ENCODE measurements around the gene CCS.

Gene CCS

DNA sequence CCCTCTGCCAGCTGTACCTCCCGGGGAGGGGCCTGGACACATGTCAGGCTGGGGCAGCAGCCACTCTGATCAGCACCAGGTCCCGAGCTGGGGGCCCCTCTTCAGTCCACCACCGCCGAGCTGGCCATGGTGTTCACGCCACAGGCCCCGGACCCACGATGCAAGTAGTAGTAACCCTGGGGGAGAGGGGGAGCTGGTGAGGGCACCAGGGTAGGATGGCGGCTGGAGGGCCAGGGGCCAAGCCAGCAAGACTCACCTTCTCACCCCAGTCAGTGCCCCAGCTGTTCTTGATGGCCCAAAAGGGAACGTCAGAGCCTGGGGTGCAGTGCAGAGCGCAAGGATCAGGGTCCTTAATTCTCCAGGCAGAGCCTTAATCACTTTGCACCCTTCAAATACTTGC lies 29.2 kb upstream of the CCS start:
- H4K20me1 ChIP-seq (ENCODE audit: low read depth, low read length), result no peaks in the 10 kb centered on the region
- H3F3A ChIP-seq (ENCODE audit: insufficient read depth), result no peaks in the 10 kb centered on the region
- H3K4me2 ChIP-seq (ENCODE audit: low read depth, low read length, poor library complexity, severe bottlenecking), result no peak overlapping the region
- H3K36me3 ChIP-seq (ENCODE audit: low read length), result no peaks in the 10 kb centered on the region
- TF ChIP-seq, protein P1, sequence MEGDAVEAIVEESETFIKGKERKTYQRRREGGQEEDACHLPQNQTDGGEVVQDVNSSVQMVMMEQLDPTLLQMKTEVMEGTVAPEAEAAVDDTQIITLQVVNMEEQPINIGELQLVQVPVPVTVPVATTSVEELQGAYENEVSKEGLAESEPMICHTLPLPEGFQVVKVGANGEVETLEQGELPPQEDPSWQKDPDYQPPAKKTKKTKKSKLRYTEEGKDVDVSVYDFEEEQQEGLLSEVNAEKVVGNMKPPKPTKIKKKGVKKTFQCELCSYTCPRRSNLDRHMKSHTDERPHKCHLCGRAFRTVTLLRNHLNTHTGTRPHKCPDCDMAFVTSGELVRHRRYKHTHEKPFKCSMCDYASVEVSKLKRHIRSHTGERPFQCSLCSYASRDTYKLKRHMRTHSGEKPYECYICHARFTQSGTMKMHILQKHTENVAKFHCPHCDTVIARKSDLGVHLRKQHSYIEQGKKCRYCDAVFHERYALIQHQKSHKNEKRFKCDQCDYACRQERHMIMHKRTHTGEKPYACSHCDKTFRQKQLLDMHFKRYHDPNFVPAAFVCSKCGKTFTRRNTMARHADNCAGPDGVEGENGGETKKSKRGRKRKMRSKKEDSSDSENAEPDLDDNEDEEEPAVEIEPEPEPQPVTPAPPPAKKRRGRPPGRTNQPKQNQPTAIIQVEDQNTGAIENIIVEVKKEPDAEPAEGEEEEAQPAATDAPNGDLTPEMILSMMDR (IDR thresholded peaks at IDR 0.05; ENCODE audit: insufficient read depth, low read length, poor library complexity, severe bottlenecking), result no peak
- TF ChIP-seq EZH2phosphoT487 (conservative IDR thresholded peaks at IDR 0.05; ENCODE audit: low read length), result no peak
- H3K27ac ChIP-seq (ENCODE audit: low read depth, low read length), result no peak overlapping the region
- H3K27me3 ChIP-seq (ENCODE audit: low read length), result no peaks in the 10 kb centered on the region
- no peak overlapping the region for H2AFZ ChIP-seq (ENCODE audit: low read depth, low read length, severe bottlenecking)
- H3K4me3 ChIP-seq (ENCODE audit: insufficient read depth, low read length, poor library complexity, severe bottlenecking), result no peak overlapping the region
- no peak overlapping the region for H3K9ac ChIP-seq (ENCODE audit: low read length)
- H3K9me3 ChIP-seq (ENCODE audit: insufficient read depth, low read length), result no peaks in the 10 kb centered on the region
- no peaks in the 10 kb centered on the region for H3K9me2 ChIP-seq (replicated peaks; ENCODE audit: insufficient read depth, low read length)
- H3K79me2 ChIP-seq (ENCODE audit: insufficient read depth, low read length), result no peaks in the 10 kb centered on the region

DNA sequence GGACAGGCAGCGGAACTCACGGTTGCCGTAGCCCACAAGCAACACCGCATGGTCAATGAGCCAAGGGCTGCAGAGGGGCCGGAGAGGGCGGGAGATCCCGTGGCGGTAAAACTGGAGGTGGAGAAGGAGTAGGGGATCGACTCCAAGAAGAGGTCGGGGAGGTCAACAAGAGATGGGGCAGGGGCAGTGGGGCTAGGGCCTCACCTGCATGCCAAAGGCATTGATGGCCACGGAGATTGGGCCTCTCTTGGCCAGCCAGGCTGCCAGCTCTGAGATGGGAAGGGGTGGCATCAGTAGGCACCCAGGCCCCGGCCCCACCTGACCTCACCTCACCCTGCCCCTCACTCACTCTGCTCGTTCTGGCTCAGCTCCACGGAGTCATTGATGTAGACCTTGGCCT lies 28.4 kb upstream of the CCS start:
- no peak overlapping the region for H3K4me3 ChIP-seq (ENCODE audit: insufficient read depth, low read length, poor library complexity, severe bottlenecking)
- no peaks in the 10 kb centered on the region for H3K9me3 ChIP-seq (ENCODE audit: insufficient read depth, low read length)
- TF ChIP-seq EZH2phosphoT487 (conservative IDR thresholded peaks at IDR 0.05; ENCODE audit: low read length), result no peak
- TF ChIP-seq, protein P1 (IDR thresholded peaks at IDR 0.05; ENCODE audit: insufficient read depth, low read length, poor library complexity, severe bottlenecking), result no peak
- H3K36me3 ChIP-seq (ENCODE audit: low read length), result no peaks in the 10 kb centered on the region
- H3K9ac ChIP-seq (ENCODE audit: low read length), result no peak overlapping the region
- no peaks in the 10 kb centered on the region for H4K20me1 ChIP-seq (ENCODE audit: low read depth, low read length)
- no peak overlapping the region for H2AFZ ChIP-seq (ENCODE audit: low read depth, low read length, severe bottlenecking)
- H3K79me2 ChIP-seq (ENCODE audit: insufficient read depth, low read length), result no peaks in the 10 kb centered on the region
- H3K4me2 ChIP-seq (ENCODE audit: low read depth, low read length, poor library complexity, severe bottlenecking), result no peak overlapping the region
- no peaks in the 10 kb centered on the region for H3F3A ChIP-seq (ENCODE audit: insufficient read depth)
- H3K9me2 ChIP-seq (replicated peaks; ENCODE audit: insufficient read depth, low read length), result no peaks in the 10 kb centered on the region
- no peak overlapping the region for H3K27ac ChIP-seq (ENCODE audit: low read depth, low read length)
- no peaks in the 10 kb centered on the region for H3K27me3 ChIP-seq (ENCODE audit: low read length)

DNA sequence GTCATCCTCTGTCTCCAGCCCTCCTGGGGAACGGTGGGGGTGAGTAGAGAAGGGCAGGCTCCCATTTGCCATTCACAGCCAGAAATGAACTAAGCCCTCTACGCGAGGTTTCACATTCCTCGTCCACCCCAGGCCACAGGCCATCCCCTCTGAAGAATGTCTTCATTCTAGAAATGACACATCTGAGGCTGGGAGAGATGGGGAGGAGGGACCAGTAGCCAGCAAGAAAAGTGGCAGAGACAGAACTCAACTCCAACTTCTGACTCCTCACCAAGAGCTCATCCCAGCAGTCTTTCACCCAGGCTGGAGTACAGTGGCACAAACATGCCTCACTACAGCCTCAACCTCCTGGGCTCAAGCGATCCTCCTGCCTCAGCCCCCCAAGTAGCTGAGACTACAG lies 28.0 kb upstream of the CCS start:
- Histone ChIP-seq H3K4me3 (ENCODE audit: insufficient read depth, low read length, poor library complexity, severe bottlenecking) (no peak overlapping the region), H3K27me3 (ENCODE audit: low read length) (no peaks in the 10 kb centered on the region)

More for the DNA sequence above, 28.0 kb upstream of the CCS start:
- no peak overlapping the region for H3K27ac ChIP-seq (ENCODE audit: low read depth, low read length)
- H3K4me2 ChIP-seq (ENCODE audit: low read depth, low read length, poor library complexity, severe bottlenecking), result no peak overlapping the region
- no peak for TF ChIP-seq EZH2phosphoT487 (conservative IDR thresholded peaks at IDR 0.05; ENCODE audit: low read length)
- TF ChIP-seq, protein P1 (IDR thresholded peaks at IDR 0.05; ENCODE audit: insufficient read depth, low read length, poor library complexity, severe bottlenecking), result no peak
- no peaks in the 10 kb centered on the region for H3K79me2 ChIP-seq (ENCODE audit: insufficient read depth, low read length)
- H2AFZ ChIP-seq (ENCODE audit: low read depth, low read length, severe bottlenecking), result no peak overlapping the region
- no peaks in the 10 kb centered on the region for H3F3A ChIP-seq (ENCODE audit: insufficient read depth)
- no peaks in the 10 kb centered on the region for H3K9me3 ChIP-seq (ENCODE audit: insufficient read depth, low read length)
- no peak overlapping the region for H3K9ac ChIP-seq (ENCODE audit: low read length)
- H3K9me2 ChIP-seq (replicated peaks; ENCODE audit: insufficient read depth, low read length), result no peaks in the 10 kb centered on the region
- H4K20me1 ChIP-seq (ENCODE audit: low read depth, low read length), result no peaks in the 10 kb centered on the region
- H3K36me3 ChIP-seq (ENCODE audit: low read length), result no peaks in the 10 kb centered on the region
